Measurements from ENCODE around the gene ITSN1.

Gene ITSN1

DNA sequence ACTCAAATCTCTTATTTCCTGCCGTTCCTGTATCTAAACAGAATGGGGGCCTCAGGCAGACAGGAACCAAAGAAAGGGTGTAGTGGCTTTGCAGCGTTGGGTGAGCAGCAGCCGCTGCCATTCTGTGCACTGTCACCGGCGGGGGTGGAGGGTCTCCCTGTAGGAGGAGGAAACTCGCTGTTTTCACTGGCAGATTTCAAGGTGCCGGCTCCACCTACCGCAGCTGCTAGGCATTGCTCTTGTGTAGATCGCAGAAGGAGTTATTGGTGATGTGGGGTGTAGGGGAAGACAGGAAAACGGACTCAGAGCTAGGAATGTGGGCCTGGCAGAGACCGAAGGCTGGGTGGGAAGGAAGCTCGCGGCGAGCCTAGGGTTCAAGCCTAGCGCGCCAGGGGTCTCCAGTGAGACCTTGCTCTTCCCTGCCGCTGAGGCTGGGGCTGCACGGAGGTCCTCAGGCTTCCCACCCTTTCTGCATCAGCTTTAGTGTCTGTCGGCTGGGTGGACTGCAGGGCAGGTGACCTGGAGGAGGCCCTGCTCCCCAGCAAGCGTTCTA is 252.5 kb downstream of the ITSN1 start:
- DNase-seq (ENCODE audit: low read depth) = peak; percentile 47

DNA sequence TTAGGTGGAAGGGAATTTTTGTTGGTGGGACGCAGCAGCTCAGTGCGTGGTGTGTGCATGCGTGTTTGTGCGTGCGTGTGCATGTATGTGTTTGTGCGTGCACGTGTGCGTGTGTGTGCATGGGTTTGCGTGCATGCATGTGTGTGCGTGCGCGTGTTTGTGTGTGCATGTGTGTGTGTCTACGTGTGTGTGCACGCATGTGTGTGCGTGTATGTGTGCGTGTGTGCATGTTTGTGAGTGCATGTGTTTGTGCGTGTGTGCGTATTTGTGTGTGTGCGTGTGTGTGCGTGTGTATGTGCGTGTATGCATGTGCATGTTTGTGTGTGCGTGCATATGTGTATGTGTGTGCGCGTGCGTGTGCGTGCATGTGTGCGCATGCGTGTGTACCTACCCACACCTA is 253.1 kb downstream of the ITSN1 start:
- H3K4me3 ChIP-seq (ENCODE audit: low read depth, low read length) = no peak overlapping the region; the same call in 1 of the 2 replicates
- TF ChIP-seq, protein P1, sequence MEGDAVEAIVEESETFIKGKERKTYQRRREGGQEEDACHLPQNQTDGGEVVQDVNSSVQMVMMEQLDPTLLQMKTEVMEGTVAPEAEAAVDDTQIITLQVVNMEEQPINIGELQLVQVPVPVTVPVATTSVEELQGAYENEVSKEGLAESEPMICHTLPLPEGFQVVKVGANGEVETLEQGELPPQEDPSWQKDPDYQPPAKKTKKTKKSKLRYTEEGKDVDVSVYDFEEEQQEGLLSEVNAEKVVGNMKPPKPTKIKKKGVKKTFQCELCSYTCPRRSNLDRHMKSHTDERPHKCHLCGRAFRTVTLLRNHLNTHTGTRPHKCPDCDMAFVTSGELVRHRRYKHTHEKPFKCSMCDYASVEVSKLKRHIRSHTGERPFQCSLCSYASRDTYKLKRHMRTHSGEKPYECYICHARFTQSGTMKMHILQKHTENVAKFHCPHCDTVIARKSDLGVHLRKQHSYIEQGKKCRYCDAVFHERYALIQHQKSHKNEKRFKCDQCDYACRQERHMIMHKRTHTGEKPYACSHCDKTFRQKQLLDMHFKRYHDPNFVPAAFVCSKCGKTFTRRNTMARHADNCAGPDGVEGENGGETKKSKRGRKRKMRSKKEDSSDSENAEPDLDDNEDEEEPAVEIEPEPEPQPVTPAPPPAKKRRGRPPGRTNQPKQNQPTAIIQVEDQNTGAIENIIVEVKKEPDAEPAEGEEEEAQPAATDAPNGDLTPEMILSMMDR (IDR thresholded peaks at IDR 0.05; ENCODE audit: control insufficient read depth, extremely low read depth, insufficient read depth) = no peak
- no peak for DNase-seq (ENCODE audit: low read depth)

More for the DNA sequence above, 252.5 kb downstream of the ITSN1 start:
- peak overlapping the region; percentile 22; the same call in 1 of the 2 replicates for H3K4me3 ChIP-seq (ENCODE audit: low read depth, low read length)
- TF ChIP-seq, protein P1 (IDR thresholded peaks at IDR 0.05; ENCODE audit: control insufficient read depth, extremely low read depth, insufficient read depth) = peak; percentile 94

DNA sequence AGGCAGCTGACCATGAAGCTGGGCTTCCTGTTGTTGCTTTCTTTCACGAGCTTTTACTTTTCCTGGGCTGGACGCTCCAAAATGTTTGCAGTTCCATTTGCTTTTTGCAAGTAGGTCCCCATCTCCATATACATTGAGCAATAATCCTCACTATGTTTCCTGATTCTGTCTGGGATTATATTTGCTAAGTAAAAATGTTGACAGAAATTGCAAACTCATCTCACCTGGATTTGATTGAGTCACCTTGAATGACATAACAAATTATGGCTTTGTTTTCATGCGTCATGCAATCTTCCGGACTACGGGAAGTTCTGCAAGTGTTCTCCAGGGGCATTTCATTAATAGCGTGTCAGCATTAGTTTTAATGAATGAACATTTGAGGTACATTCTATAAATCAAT is 254.4 kb downstream of the ITSN1 start:
- TF ChIP-seq, protein P1 (IDR thresholded peaks at IDR 0.05; ENCODE audit: control insufficient read depth, extremely low read depth, insufficient read depth) = no peak
- no peak overlapping the region for H3K4me3 ChIP-seq (ENCODE audit: low read depth, low read length)
- DNase-seq (ENCODE audit: low read depth) = no peak

DNA sequence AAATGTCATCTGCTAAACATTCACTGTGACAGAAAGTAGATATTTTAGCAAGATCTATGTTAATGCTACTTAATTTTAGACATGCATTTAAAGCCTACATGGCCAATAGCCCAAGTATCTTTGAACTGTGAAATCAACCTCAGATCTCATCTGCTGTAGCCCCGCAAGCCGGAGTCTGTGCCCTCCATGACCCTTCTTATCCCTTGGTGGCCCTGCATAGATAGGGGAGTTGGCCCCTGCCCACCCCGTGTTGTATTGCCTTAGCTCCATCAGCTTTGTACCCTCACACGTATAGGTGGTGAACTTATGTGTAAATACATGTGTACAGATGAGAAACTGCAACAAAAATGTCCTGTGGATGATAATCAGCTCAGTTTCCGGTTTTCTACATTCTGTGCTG is 254.8 kb downstream of the ITSN1 start:
- no peak overlapping the region for H3K4me3 ChIP-seq (ENCODE audit: low read depth, low read length)
- DNase-seq (ENCODE audit: low read depth) = no peak
- TF ChIP-seq, protein P1 (IDR thresholded peaks at IDR 0.05; ENCODE audit: control insufficient read depth, extremely low read depth, insufficient read depth) = no peak

DNA sequence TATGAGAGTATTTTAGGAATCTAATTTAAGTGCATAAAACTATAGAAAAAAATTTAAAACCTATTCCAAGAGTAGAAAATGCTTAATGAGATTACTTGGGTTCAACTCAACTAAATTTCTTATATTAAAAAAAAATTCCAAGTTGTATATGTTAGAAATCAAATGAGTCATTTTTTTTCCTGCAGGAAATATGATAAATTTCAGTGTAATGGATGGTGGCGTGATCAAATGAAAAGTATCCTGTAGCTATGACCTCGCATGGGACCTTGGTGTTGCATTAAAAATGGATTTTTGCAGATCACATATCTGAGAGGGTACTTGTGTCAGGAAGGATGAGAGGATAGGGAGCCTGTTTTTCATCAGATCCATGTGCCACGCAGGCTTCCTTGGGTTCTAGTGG is 255.4 kb downstream of the ITSN1 start:
- TF ChIP-seq, protein P1 (IDR thresholded peaks at IDR 0.05; ENCODE audit: control insufficient read depth, extremely low read depth, insufficient read depth) = no peak
- no peak overlapping the region for H3K4me3 ChIP-seq (ENCODE audit: low read depth, low read length)
- DNase-seq (ENCODE audit: low read depth) = no peak

DNA sequence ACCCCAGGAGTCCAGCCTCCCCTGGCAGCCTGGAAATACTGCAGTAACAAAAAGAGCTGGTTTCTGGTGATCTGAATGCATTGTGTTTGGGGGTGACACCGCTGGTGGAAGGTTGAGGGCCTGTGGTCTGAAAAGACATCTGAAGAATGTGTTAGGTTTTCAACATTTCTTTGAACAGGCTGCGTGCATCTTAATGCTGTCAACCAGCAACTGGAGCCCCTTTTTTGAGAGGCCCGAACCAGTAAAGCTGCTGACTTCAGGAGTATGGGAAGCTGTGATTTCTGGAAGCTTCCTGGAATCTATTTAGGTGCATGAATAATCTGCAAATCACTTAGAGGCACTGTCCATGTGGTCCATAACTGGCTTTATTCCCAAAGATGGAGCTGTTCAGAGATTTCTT is 256.3 kb downstream of the ITSN1 start:
- no peak for DNase-seq (ENCODE audit: low read depth)
- H3K4me3 ChIP-seq (ENCODE audit: low read depth, low read length) = no peak overlapping the region
- TF ChIP-seq, protein P1 (IDR thresholded peaks at IDR 0.05; ENCODE audit: control insufficient read depth, extremely low read depth, insufficient read depth) = no peak

DNA sequence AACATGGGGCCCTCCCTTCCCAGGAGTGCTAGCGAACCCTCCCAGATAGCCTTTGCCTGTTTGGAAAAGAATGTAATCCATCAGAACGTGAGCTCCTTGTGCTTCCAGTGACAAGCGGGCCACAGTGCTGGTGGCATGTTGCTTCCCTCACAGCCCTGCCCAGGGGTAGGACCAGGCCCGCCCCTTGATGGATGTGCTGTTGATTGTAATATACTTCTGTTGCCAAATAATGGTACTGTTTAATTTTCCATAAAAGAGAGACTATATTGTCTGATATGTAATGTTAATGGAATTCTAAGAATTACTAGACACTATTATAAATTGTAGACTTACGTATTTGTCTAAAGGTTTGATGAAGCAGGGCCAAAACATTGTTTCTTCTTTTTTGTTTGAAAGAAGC is 256.9 kb downstream of the ITSN1 start:
- no peak overlapping the region for H3K4me3 ChIP-seq (ENCODE audit: low read depth, low read length)
- TF ChIP-seq, protein P1 (IDR thresholded peaks at IDR 0.05; ENCODE audit: control insufficient read depth, extremely low read depth, insufficient read depth) = no peak
- no peak for DNase-seq (ENCODE audit: low read depth)

Measured in LNCaP clone FGC (cell line).